HepG2 (cell line): ENCODE results near the gene KRT3.

Experiments used
- NR3C1 ChIP-seq: sonication (generic); formaldehyde crosslinking; IDR thresholded peaks from 2 replicates; pipeline ENCODE4 v1.4.0; 2020; ENCODE audit warnings: missing genetic modification reagents
- TAF1 ChIP-seq: sonication (generic); formaldehyde crosslinking; IDR thresholded peaks from 2 replicates; pipeline ENCODE4 v1.4.0; 2020; ENCODE audit warnings: missing genetic modification reagents
- ZBTB21 ChIP-seq: sonication (generic); formaldehyde crosslinking; IDR thresholded peaks from 2 replicates; pipeline ENCODE4 v1.4.0; 2020; ENCODE audit warnings: missing genetic modification reagents
- ZNF713 ChIP-seq: sonication (generic); formaldehyde crosslinking; IDR thresholded peaks from 2 replicates; pipeline ENCODE4 v1.4.0; 2020; ENCODE audit warnings: mild to moderate bottlenecking, missing genetic modification reagents
- TF ChIP-seq, protein P1 (sequence below): sonication (generic); formaldehyde crosslinking; IDR thresholded peaks from 2 replicates; pipeline ENCODE4 v1.4.0; 2020; ENCODE audit warnings: missing genetic modification reagents

DNA sequence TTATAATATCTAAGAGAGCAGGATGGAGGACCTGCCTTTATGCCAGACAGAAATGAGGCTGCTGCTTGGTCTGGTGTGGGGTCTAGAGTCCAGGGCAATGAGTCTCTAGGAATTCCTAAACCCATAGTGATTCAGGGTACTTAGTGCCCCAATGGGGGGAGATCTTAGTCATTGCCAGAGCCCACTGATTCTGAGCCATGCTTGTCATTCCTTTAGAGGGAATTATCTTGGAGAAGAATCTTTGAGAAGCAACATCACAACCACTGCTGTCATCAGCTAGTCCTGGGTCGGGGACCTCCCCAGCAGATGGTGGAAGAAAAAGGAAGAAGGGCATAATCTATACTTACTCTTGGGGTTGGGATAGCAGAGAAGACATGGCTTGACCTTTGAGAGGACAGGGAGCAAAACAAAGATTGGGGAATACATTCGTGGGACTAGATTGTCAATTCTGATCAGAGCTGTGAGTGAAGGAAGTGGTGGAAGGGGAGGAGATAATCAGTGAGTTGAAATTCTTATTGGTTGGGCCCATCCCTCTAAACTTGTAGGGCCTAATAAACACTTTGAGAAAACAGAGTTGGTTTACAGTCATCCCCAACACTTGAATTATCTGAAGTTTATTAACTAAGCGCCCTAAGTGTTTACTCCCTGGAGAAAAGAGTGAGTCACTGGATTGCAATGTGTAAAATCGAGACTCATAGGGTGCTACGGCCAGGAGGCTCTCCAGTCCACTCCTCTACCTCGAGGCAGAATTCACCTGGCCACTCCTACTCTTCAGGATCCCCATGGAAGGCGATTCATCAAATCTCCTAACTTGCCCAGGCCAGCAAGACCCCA, 3.0 kb upstream of the KRT3 start:
- TF ChIP-seq NR3C1 (CRISPR knock-in tag) (no peak), ZNF713 (CRISPR knock-in tag) (no peak), ZBTB21 (CRISPR knock-in tag) (no peak), TAF1 (no peak)
- TF ChIP-seq, protein P1, sequence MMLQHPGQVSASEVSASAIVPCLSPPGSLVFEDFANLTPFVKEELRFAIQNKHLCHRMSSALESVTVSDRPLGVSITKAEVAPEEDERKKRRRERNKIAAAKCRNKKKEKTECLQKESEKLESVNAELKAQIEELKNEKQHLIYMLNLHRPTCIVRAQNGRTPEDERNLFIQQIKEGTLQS (CRISPR knock-in tag) = no peak
